ENCODE measurements around the gene HID1.
"Not testable (repeated sequence)": the region's sequence is repeated elsewhere in the genome, so short reads cannot be mapped to it uniquely, and the experiment has no call there.

The HID1 gene

GRCh38 chr17:74998783-74999182 is 26.2 kb upstream of the HID1 start:
- DNase-seq, result no peak

- no peak for DNase-seq
Measured at GRCh38 chr17:74995847-74996246, 23.3 kb upstream of the HID1 start.

- DNase-seq, result no peak
Measured at GRCh38 chr17:74994440-74994839, 21.9 kb upstream of the HID1 start.

GRCh38 chr17:74992223-74992622 is 19.7 kb upstream of the HID1 start:
- no peak for DNase-seq

GRCh38 chr17:74990581-74991105 is 18.1 kb upstream of the HID1 start:
- no peak for DNase-seq

- peak; percentile 31 to 47 for DNase-seq
Measured at GRCh38 chr17:74987909-74988711, 15.6 kb upstream of the HID1 start.

GRCh38 chr17:74987418-74987908 is 14.9 kb upstream of the HID1 start, which contains the start of gene CDR2L:
Gene CDR2L, plus strand, starts transcription at chr17:74987632. Its CDS starts 412 bp downstream, at chr17:74988044.
- DNase-seq, result peak; percentile 91 to 94

GRCh38 chr17:74986206-74986576 is 13.6 kb upstream of the HID1 start:
- DNase-seq, result no peak

GRCh38 chr17:74982663-74983313 is 10.2 kb upstream of the HID1 start:
- DNase-seq, result peak in 1 of 2 experiments; percentile 21

- peak; percentile 91 for DNase-seq
Measured at GRCh38 chr17:74981979-74982662, 9.6 kb upstream of the HID1 start.

GRCh38 chr17:74981318-74981978 is 8.9 kb upstream of the HID1 start:
- DNase-seq, result no peak

GRCh38 chr17:74979408-74980146 is 7.0 kb upstream of the HID1 start:
- no peak for DNase-seq

- no peak for DNase-seq
Measured at GRCh38 chr17:74978240-74978639, 5.7 kb upstream of the HID1 start.

GRCh38 chr17:74977802-74978201 is 5.2 kb upstream of the HID1 start:
- DNase-seq, result no peak

GRCh38 chr17:74975943-74976342 is 3.4 kb upstream of the HID1 start:
- DNase-seq, result no peak

GRCh38 chr17:74972973-74973328 is 392 bp upstream of the HID1 start:
- DNase-seq, result no peak

- DNase-seq, result no peak
Measured at GRCh38 chr17:74971842-74972106, 785 bp downstream of the HID1 start.

GRCh38 chr17:74971069-74971841 is 1.3 kb downstream of the HID1 start:
- no peak for DNase-seq

- DNase-seq, result no peak
Measured at GRCh38 chr17:74970395-74970794, 2.2 kb downstream of the HID1 start.

GRCh38 chr17:74969501-74969900 is 3.1 kb downstream of the HID1 start:
- DNase-seq, result not testable (repeated sequence)

GRCh38 chr17:74968361-74968780 is 4.2 kb downstream of the HID1 start:
- DNase-seq, result no peak

All from NCI-H2081 (cell line).